Neural cell (in vitro differentiated cells): ENCODE results near the gene GLUL. TPM values are rescaled to one million over a fixed set of nuclear protein-coding genes. Genes with fewer than 3 reads are reported as not detected.

Source experiments
- H2AFZ ChIP-seq: fragments of 200-600, 300-800 bp; sonication (generic), shearing (Covaris generic); 2 replicates; pipeline ENCODE4 v1.6.0; 2014; ENCODE audit warnings: low read depth, mild to moderate bottlenecking, antibody characterized with exemption, low read length, moderate library complexity
- H3F3A ChIP-seq: fragments of 200-600 bp; shearing (Covaris generic); 2 replicates; pipeline ENCODE4 v1.6.1; 2016; ENCODE audit warnings: mild to moderate bottlenecking, moderate library complexity, mixed read lengths, antibody characterized with exemption, low read length; ENCODE audit not compliant: insufficient read depth, poor library complexity, severe bottlenecking
- H3K27ac ChIP-seq: fragments of 200-600, 300-800 bp; sonication (generic), shearing (Covaris generic); 2 replicates; pipeline ENCODE4 v1.5.1; 2014; ENCODE audit warnings: mild to moderate bottlenecking, low read length, moderate library complexity
- H3K27me3 ChIP-seq: fragments of 300-800, 200-600 bp; sonication (generic), shearing (Covaris generic); 2 replicates; pipeline ENCODE4 v1.6.0; 2014; ENCODE audit warnings: mild to moderate bottlenecking, low read depth, low read length, moderate library complexity; ENCODE audit not compliant: insufficient read depth
- H3K36me3 ChIP-seq: fragments of 300-800, 200-600 bp; sonication (generic), shearing (Covaris generic); 2 replicates; pipeline ENCODE4 v1.5.1; 2014; ENCODE audit warnings: mild to moderate bottlenecking, antibody characterized with exemption, low read length, moderate library complexity; ENCODE audit not compliant: insufficient read depth
- H3K4me2 ChIP-seq: fragments of 300-800, 200-600 bp; sonication (generic), shearing (Covaris generic); 2 replicates; pipeline ENCODE4 v1.6.0; 2014; ENCODE audit warnings: mild to moderate bottlenecking, low read length
- H3K4me3 ChIP-seq: fragments of 300-800, 200-600 bp; sonication (generic), shearing (Covaris generic); 2 replicates; pipeline ENCODE4 v1.5.1; 2014; ENCODE audit warnings: mild to moderate bottlenecking, low read length, moderate library complexity
- H3K79me2 ChIP-seq: fragments of 200-600 bp; shearing (Covaris generic); replicated peaks from 2 replicates; pipeline ENCODE4 v1.6.0; 2014; ENCODE audit warnings: mild to moderate bottlenecking, low read length, moderate library complexity; ENCODE audit not compliant: insufficient read depth
- H3K9ac ChIP-seq: fragments of 300-800, 200-600 bp; sonication (generic), shearing (Covaris generic); 2 replicates; pipeline ENCODE4 v1.6.1; 2016; ENCODE audit warnings: mild to moderate bottlenecking, low read length, mixed read lengths
- H3K9me2 ChIP-seq: fragments of 200-600 bp; shearing (Covaris generic); 2 replicates; pipeline ENCODE4 v1.6.1; 2016; ENCODE audit warnings: mild to moderate bottlenecking, low read length, mixed read lengths; ENCODE audit not compliant: insufficient read depth
- H3K9me3 ChIP-seq: fragments of 200-600, 300-800 bp; sonication (generic), shearing (Covaris generic); 2 replicates; pipeline ENCODE4 v1.6.1; 2016; ENCODE audit warnings: mild to moderate bottlenecking, mixed run types, low read length, moderate library complexity, mixed read lengths
- H4K20me1 ChIP-seq: fragments of 200-600 bp; shearing (Covaris generic); 2 replicates; pipeline ENCODE4 v1.6.1; 2016; ENCODE audit warnings: mild to moderate bottlenecking, mixed run types; ENCODE audit not compliant: insufficient read depth
- EP300 ChIP-seq: fragments of 450-650 bp; conservative IDR thresholded peaks from 2 replicates; pipeline ENCODE4 v1.6.1; 2014; ENCODE audit warnings: antibody characterized with exemption, mild to moderate bottlenecking, moderate library complexity; ENCODE audit not compliant: poor library complexity, severe bottlenecking
- EZH2 ChIP-seq: fragments of 200-600, 300-800 bp; shearing (Covaris generic), sonication (generic); IDR thresholded peaks from 2 replicates; pipeline ENCODE4 v1.6.1; 2014; ENCODE audit warnings: antibody characterized with exemption, low read length, borderline replicate concordance, mild to moderate bottlenecking; ENCODE audit not compliant: insufficient read depth, poor library complexity, severe bottlenecking
- MXI1 ChIP-seq: fragments of 450-650 bp; conservative IDR thresholded peaks from 2 replicates; pipeline ENCODE4 v1.6.1; 2014; ENCODE audit warnings: antibody characterized with exemption, mild to moderate bottlenecking; ENCODE audit not compliant: poor library complexity, severe bottlenecking
- POLR2AphosphoS5 ChIP-seq: IDR thresholded peaks from 2 replicates; pipeline ENCODE4 v1.6.1; 2012
- RAD21 ChIP-seq: fragments of 450-650 bp; conservative IDR thresholded peaks from 2 replicates; pipeline ENCODE4 v1.6.1; 2014; ENCODE audit warnings: antibody characterized with exemption, mild to moderate bottlenecking, moderate library complexity
- REST ChIP-seq: IDR thresholded peaks from 2 replicates; pipeline ENCODE4 v1.6.1; 2012; ENCODE audit warnings: borderline replicate concordance
- SMC3 ChIP-seq: fragments of 450-650 bp; conservative IDR thresholded peaks from 2 replicates; pipeline ENCODE4 v1.6.1; 2014; ENCODE audit warnings: antibody characterized with exemption, mild to moderate bottlenecking, moderate library complexity; ENCODE audit not compliant: poor library complexity
- TAF1 ChIP-seq: IDR thresholded peaks from 2 replicates; pipeline ENCODE4 v1.6.1; 2012; ENCODE audit warnings: low read depth
- polyA plus RNA-seq: library from polyadenylated mRNA; depleted of rRNA; stranded (reverse); fragments of >200 nt; gene quantifications from 2 replicates; pipeline ENCODE4 v1.2.3, GENCODE V29; 2014
- TF ChIP-seq, protein P1 (sequence below): fragments of 450-650 bp; IDR thresholded peaks from 2 replicates; pipeline ENCODE4 v1.5.1; 2014; ENCODE audit warnings: antibody characterized with exemption, mild to moderate bottlenecking, moderate library complexity; ENCODE audit not compliant: poor library complexity, severe bottlenecking

The GLUL gene
- polyA plus RNA-seq, 1 donor from 2014 or later, result 219 TPM

DNA sequence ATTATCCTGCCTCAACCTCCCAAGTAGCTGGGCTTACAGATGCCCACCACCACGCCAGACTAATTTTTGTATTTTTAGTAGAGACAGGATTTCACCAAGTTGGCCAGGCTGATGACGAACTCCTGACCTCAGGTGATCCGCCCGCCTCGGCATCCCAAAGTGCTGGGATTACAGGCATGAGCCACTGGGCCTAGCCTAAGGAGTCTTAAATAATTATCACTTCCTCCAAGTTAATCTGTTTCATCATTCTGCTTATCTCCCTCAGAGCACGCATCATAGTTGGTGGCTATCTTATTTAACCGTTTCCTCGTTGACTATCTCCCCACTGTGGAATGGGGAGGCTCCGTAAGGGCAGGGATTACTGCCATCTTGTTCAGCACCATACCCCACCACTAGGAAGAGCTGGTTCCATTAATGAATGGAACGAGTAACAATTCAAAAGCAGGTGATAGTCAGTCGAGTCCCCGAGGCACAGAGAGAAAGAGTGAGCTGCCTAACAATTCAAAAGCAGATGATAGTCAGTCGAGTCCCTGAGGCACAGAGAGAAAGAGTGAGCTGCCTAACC, 52.7 kb downstream of the GLUL start:
- Histone ChIP-seq H3K9me3 (no peaks in the 10 kb centered on the region), H3K36me3 (no peaks in the 10 kb centered on the region), H3K27ac (no peak overlapping the region), H3K79me2 (no peaks in the 10 kb centered on the region), H3K27me3 (no peaks in the 10 kb centered on the region), H3K9ac (no peak overlapping the region), H3F3A (no peaks in the 10 kb centered on the region), H3K4me3 (no peak overlapping the region), H3K9me2 (no peaks in the 10 kb centered on the region), H3K4me2 (no peak overlapping the region), H2AFZ (no peak overlapping the region), H4K20me1 (no peaks in the 10 kb centered on the region)
- no peak for TF ChIP-seq POLR2AphosphoS5
- TF ChIP-seq, protein P1, sequence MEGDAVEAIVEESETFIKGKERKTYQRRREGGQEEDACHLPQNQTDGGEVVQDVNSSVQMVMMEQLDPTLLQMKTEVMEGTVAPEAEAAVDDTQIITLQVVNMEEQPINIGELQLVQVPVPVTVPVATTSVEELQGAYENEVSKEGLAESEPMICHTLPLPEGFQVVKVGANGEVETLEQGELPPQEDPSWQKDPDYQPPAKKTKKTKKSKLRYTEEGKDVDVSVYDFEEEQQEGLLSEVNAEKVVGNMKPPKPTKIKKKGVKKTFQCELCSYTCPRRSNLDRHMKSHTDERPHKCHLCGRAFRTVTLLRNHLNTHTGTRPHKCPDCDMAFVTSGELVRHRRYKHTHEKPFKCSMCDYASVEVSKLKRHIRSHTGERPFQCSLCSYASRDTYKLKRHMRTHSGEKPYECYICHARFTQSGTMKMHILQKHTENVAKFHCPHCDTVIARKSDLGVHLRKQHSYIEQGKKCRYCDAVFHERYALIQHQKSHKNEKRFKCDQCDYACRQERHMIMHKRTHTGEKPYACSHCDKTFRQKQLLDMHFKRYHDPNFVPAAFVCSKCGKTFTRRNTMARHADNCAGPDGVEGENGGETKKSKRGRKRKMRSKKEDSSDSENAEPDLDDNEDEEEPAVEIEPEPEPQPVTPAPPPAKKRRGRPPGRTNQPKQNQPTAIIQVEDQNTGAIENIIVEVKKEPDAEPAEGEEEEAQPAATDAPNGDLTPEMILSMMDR, result no peak
- TF ChIP-seq SMC3, result no peak
- no peak for TF ChIP-seq RAD21

- Histone ChIP-seq H2AFZ (no peak overlapping the region), H3K4me3 (no peak overlapping the region)
These were observed 53.6 kb downstream of the GLUL start for GRCh38 chr1:182337736-182338571.

More at GRCh38 chr1:182337736-182338571, 53.6 kb downstream of the GLUL start:
- Histone ChIP-seq H4K20me1 (no peaks in the 10 kb centered on the region), H3K79me2 (no peaks in the 10 kb centered on the region), H3K9me2 (no peaks in the 10 kb centered on the region), H3K9me3 (no peaks in the 10 kb centered on the region), H3K9ac (no peak overlapping the region), H3K36me3 (no peaks in the 10 kb centered on the region), H3K4me2 (no peak overlapping the region), H3F3A (no peaks in the 10 kb centered on the region), H3K27ac (no peak overlapping the region), H3K27me3 (no peaks in the 10 kb centered on the region)
- no peak for TF ChIP-seq RAD21
- TF ChIP-seq MXI1, result no peak
- no peak for TF ChIP-seq EP300
- TF ChIP-seq EZH2, result no peak
- TF ChIP-seq POLR2AphosphoS5, result no peak
- TF ChIP-seq REST, result no peak
- no peak for TF ChIP-seq SMC3
- TF ChIP-seq, protein P1, result no peak
- no peak for TF ChIP-seq TAF1
